Activated naive CD8-positive, alpha-beta T cell (primary cell): ENCODE measurements around the gene KBTBD2.
"Not testable (repeated sequence)": the region's sequence is repeated elsewhere in the genome, so short reads cannot be mapped to it uniquely, and the experiment has no call there.

Experiments used
- H3K27ac Mint-ChIP-seq: one replicate; pipeline ENCODE4 v1.8.0; 2021; ENCODE audit warnings: mixed read lengths
- H3K27me3 Mint-ChIP-seq: one replicate; pipeline ENCODE4 v1.8.0; 2021; ENCODE audit warnings: mixed read lengths
- H3K36me3 Mint-ChIP-seq: one replicate; pipeline ENCODE4 v1.8.0; 2021; ENCODE audit warnings: mixed read lengths
- H3K4me1 Mint-ChIP-seq: one replicate; pipeline ENCODE4 v1.8.0; 2021; ENCODE audit warnings: low read depth, mixed read lengths
- H3K4me3 Mint-ChIP-seq: one replicate; pipeline ENCODE4 v1.8.0; 2021; ENCODE audit warnings: mild to moderate bottlenecking, mixed read lengths
- H3K9me3 Mint-ChIP-seq: one replicate; pipeline ENCODE4 v1.8.0; 2021; ENCODE audit warnings: low read depth, mixed read lengths

Gene KBTBD2

DNA sequence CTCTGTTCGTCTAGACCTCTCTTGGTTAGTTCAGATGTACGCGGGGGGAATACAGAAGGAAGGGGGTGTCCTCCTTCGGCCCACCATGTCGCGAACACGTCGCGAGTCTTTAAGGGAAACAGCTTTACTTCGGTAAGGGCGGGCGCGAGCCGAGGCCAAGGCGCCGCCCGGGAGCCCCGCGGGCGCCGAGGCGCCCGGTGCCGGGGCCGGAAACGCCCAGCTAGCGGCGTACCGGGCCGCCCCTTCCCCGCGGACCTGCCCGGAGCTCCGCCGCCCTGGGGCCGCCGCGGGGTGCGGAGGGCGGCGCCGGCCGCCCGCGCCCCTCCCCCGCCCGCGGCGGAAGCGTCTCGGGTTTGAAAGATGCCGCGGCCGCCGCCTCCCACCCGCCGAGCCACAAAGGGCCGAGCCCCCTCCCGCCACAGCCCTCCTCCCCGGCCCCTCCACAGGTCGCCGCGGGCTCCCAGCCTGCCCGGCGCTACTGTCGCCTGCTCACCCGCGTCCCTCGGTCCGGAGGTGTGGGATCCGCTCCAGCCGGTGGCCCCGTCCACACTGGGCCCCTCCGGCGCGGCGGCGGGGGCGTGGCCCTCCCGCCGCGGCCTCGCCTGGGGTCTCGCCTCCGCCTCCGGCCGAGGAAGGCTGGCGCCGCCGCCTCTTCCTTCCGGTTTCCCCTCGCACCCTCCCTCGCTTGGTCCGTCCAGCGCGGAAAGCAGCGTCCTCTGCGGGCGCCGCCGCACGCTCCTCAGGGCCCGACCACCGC is at the start of gene KBTBD2:
Gene KBTBD2, minus strand, starts transcription at position 718 of the 757 bp plus-strand sequence. CDS start 12,156 bp downstream, outside the sequence.
- H3K36me3 Mint-ChIP-seq = peaks cover 2% of the 10 kb centered on the region
- peak within 1 kb of the TSS; percentile 98 for H3K27ac Mint-ChIP-seq
- peak within 1 kb of the TSS; percentile 95 for H3K4me3 Mint-ChIP-seq
- no peaks in the 10 kb centered on the region for H3K9me3 Mint-ChIP-seq
- no peaks in the 10 kb centered on the region for H3K27me3 Mint-ChIP-seq
- H3K4me1 Mint-ChIP-seq = peaks cover 60% of the 10 kb centered on the region

DNA sequence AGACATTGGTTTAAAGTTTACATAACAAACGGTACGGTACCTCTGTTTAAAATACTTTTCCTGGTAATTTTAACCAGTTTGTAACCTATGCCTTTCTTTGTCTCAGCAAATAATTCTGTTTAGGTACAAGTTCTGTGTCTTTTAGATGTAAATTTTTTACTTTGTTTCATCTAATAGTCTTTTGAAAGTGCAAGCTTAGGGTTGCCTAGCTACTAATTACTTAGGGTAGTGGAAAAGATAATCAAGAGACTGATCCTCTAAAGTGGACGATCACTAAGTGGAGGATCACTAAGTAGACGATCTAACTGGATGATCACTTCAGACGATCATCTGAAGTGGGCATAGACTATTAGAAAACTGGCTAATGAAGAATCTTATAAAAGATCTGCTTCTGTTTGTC is 49.6 kb upstream of the KBTBD2 start:
- no peaks in the 10 kb centered on the region for H3K9me3 Mint-ChIP-seq
- no peaks in the 10 kb centered on the region for H3K36me3 Mint-ChIP-seq
- H3K27me3 Mint-ChIP-seq = peaks cover 6% of the 10 kb centered on the region
- no peak overlapping the region for H3K27ac Mint-ChIP-seq
- H3K4me3 Mint-ChIP-seq = peak overlapping the region; percentile 85
- peaks cover 14% of the 10 kb centered on the region for H3K4me1 Mint-ChIP-seq

DNA sequence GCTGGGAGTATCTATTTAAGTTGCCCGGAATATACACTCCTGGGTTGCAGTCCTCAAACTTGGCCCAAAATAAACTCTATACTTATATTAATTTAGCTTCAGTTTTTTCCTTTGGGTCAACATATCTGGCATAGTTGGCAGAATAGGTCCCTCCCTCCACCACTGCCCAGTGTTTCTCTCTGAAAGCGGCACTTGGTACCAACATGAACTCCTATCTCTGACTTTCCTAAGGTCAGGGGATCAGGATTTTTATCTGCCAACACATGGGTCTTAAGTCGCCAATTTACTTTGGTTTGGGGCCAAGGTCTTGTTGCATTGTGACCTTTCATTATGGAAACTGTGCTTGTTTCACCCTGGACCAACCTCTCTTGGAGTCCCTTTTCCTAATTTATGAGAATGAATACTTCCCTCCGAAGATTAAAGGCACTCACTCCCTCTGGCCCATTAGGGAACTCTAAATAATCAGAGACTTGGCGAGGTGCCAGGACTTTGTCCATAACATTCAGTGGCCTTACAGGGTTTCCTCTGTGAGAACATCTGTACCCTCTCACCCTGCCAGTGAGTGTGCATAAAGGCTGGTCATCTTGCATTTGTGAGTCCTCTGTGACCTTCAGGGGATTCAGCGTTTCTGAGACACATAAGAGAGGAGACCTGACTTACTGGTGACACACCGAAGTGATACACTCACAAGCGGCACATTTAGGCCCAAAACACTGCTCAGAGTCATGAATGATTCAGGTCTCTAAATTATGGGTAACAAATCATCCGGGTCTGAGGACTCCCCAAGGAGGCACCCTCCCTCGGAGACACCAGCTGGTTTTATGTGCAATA is 46.0 kb upstream of the KBTBD2 start:
- H3K27ac Mint-ChIP-seq = no peak overlapping the region

GRCh38 chr7:32936689-32937088 is 45.1 kb upstream of the KBTBD2 start:
- peaks cover 2% of the 10 kb centered on the region for H3K36me3 Mint-ChIP-seq
- H3K4me1 Mint-ChIP-seq = peaks cover 4% of the 10 kb centered on the region
- H3K27me3 Mint-ChIP-seq = no peaks in the 10 kb centered on the region
- H3K27ac Mint-ChIP-seq = no peak overlapping the region
- no peak overlapping the region for H3K4me3 Mint-ChIP-seq
- no peaks in the 10 kb centered on the region for H3K9me3 Mint-ChIP-seq

More for the DNA sequence above, 46.0 kb upstream of the KBTBD2 start:
- peaks cover 2% of the 10 kb centered on the region for H3K27me3 Mint-ChIP-seq
- no peak overlapping the region for H3K4me3 Mint-ChIP-seq
- no peaks in the 10 kb centered on the region for H3K9me3 Mint-ChIP-seq
- peaks cover 2% of the 10 kb centered on the region for H3K36me3 Mint-ChIP-seq
- H3K4me1 Mint-ChIP-seq = peaks cover 10% of the 10 kb centered on the region

- Mint-ChIP-seq H3K4me3 (no peak overlapping the region), H3K4me1 (no peaks in the 10 kb centered on the region), H3K36me3 (peaks cover 5% of the 10 kb centered on the region), H3K27me3 (no peaks in the 10 kb centered on the region), H3K9me3 (no peaks in the 10 kb centered on the region), H3K27ac (no peak overlapping the region)
Observed at GRCh38 chr7:32935558-32935957, 44.0 kb upstream of the KBTBD2 start.

DNA sequence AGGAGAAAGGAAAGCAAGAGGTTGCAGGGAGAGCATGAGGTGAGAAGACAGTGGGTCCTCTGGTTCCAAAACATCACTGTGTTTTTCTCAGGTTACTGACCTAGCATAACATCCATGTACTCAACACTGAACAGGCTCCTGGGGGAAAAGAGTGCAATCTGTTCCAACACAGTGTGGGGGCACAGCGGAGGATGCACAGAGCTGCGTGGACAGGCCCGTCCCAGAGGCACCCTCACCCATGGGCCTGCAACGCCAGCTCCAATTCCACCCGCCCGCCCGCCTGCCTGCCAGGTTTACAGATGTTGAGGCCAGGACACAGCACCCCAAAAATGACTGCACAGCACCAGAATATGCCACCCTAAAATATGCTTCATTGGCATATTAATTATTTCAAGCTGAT is 38.8 kb upstream of the KBTBD2 start:
- Mint-ChIP-seq H3K27ac (no peak overlapping the region), H3K27me3 (no peaks in the 10 kb centered on the region)

DNA sequence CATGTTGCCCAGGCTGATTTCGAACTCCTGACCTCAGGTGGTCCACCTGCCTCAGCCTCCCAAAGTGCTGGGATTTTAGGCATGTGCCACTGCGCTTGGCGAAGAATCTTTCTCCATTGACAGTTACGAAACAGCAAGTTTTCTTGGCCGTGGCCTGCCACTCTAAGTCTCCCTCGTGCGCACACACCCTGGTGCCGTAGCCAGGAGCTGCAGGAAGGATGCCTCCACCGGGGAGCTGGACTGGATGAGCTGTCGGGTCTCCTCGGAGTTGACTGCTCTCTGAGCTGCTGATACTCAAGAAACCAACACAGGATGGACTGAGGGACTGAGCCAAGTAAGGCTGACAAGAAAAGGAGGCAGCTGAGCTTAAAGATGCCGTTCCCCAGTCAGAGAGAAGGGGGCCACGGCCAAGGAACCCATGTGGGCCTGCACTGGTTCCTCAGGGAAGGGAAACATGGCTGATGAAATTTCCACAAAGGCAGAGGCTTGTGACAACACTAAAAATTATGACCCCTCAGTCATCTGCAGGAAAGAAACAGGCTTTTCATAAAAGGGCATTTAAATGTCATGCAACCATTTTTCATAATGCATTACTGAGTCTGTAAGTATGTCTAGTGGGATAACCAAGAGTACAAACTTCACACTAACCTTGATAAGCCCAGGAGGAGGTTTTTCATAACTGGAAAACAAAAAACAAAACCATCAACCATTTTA is 38.0 kb upstream of the KBTBD2 start:
- H3K36me3 Mint-ChIP-seq = peaks cover 5% of the 10 kb centered on the region
- H3K4me1 Mint-ChIP-seq = no peaks in the 10 kb centered on the region
- no peak overlapping the region for H3K27ac Mint-ChIP-seq
- no peaks in the 10 kb centered on the region for H3K27me3 Mint-ChIP-seq
- no peak overlapping the region for H3K4me3 Mint-ChIP-seq
- H3K9me3 Mint-ChIP-seq = no peaks in the 10 kb centered on the region

More for the DNA sequence above, 38.8 kb upstream of the KBTBD2 start:
- no peaks in the 10 kb centered on the region for H3K9me3 Mint-ChIP-seq
- no peak overlapping the region for H3K4me3 Mint-ChIP-seq
- H3K36me3 Mint-ChIP-seq = peaks cover 5% of the 10 kb centered on the region
- H3K4me1 Mint-ChIP-seq = no peaks in the 10 kb centered on the region

- Mint-ChIP-seq H3K4me3 (no peak overlapping the region), H3K36me3 (peaks cover 4% of the 10 kb centered on the region), H3K4me1 (no peaks in the 10 kb centered on the region), H3K27ac (no peak overlapping the region), H3K9me3 (no peaks in the 10 kb centered on the region), H3K27me3 (no peaks in the 10 kb centered on the region)
Observed at GRCh38 chr7:32928785-32929298, 37.3 kb upstream of the KBTBD2 start.

DNA sequence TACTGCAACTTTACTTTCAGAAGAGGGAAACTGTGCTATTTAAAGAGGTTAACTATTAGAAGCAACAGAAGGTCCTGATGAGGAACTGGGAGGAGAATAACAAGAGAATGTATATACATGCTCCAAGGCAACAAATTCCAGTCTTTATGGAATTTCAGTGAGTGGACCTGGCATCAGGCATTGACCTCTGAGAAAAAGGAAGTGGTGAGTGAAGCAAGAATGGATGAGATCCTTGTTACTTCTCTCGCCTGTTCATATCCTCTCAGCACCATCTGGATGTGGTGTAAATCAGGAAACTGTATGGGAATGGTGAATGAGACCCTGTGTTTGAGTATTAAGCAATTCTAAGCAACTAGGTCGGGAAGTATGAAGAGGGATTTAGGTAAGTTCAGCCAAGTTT is 30.3 kb upstream of the KBTBD2 start:
- Mint-ChIP-seq H3K27me3 (no peaks in the 10 kb centered on the region), H3K4me3 (no peak overlapping the region), H3K9me3 (no peaks in the 10 kb centered on the region), H3K27ac (no peak overlapping the region), H3K36me3 (peaks cover 6% of the 10 kb centered on the region), H3K4me1 (no peaks in the 10 kb centered on the region)

GRCh38 chr7:32916994-32917393 is 25.4 kb upstream of the KBTBD2 start:
- H3K9me3 Mint-ChIP-seq, H3K4me3 Mint-ChIP-seq, H3K27ac Mint-ChIP-seq, H3K27me3 Mint-ChIP-seq, H3K36me3 Mint-ChIP-seq, H3K4me1 Mint-ChIP-seq: not testable (repeated sequence)

DNA sequence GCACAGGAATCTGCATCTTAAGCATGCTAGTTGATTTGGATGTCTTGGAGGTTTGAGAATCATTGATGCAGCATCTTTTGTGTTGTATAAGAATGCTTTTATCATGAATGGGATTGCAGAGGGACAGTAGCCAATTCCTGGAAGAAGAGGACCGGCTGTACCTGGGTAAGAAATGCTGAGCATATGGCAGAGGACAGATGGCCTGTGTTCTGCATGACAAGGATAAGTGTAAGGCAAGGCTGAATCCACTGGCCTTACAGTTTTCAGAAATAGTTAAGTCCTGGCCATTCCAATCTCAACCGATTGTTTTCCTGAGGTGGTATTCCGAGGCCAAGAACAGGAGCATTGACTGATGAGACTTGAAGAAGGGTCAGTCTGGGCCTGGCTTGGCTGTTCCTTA is 24.4 kb upstream of the KBTBD2 start:
- no peaks in the 10 kb centered on the region for H3K36me3 Mint-ChIP-seq
- H3K4me3 Mint-ChIP-seq = no peak overlapping the region
- H3K27ac Mint-ChIP-seq = no peak overlapping the region
- H3K9me3 Mint-ChIP-seq = no peaks in the 10 kb centered on the region
- H3K4me1 Mint-ChIP-seq = peaks cover 4% of the 10 kb centered on the region
- no peaks in the 10 kb centered on the region for H3K27me3 Mint-ChIP-seq

DNA sequence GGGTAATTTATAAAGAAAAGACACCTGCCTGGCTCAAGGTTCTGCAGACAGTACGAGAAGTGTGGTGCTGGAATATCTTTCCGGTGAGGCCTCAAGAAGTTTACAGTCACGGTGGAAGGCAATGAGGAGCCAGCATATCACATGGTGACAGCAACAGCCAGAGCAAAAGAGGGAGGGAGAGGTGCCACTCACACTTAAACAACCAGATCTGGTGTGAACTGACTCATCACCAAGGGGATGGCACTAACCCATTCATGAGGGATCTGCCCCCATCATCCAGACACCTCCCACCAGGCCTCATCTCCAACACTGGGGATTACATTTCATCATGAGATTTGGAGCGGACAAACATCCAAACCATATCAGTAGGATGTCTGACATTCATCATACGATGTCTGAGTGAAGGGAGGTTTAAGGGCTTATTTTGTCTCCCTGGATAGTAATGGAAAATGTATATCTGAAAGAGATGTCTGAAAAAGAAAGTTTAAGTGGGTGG is 23.5 kb upstream of the KBTBD2 start:
- Mint-ChIP-seq H3K27me3 (no peaks in the 10 kb centered on the region), H3K9me3 (no peaks in the 10 kb centered on the region), H3K36me3 (no peaks in the 10 kb centered on the region), H3K27ac (no peak overlapping the region), H3K4me3 (no peak overlapping the region), H3K4me1 (peaks cover 4% of the 10 kb centered on the region)

GRCh38 chr7:32914184-32914583 is 22.6 kb upstream of the KBTBD2 start:
- no peaks in the 10 kb centered on the region for H3K27me3 Mint-ChIP-seq
- H3K4me1 Mint-ChIP-seq = peaks cover 4% of the 10 kb centered on the region
- no peaks in the 10 kb centered on the region for H3K36me3 Mint-ChIP-seq
- H3K9me3 Mint-ChIP-seq = no peaks in the 10 kb centered on the region
- H3K27ac Mint-ChIP-seq = no peak overlapping the region
- no peak overlapping the region for H3K4me3 Mint-ChIP-seq

DNA sequence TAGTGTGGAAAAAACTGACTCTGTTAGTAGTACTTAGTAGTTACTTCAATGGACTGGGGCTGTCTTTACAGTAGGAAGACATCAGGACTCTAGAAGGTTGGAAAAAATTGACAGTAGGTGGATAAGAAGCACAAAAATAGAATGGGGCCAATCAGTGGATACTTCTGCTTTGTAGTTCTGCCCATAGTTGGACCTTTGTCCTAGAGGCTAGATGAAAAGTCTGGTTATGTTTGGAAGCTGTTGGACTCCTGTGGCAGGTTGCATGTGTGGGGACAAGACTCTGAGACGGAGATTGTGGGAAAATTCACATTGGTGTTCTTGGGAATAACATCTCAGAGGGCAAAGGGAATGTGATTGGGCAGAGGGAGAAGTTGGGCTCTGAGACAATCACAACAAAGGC is 18.6 kb upstream of the KBTBD2 start:
- no peaks in the 10 kb centered on the region for H3K27me3 Mint-ChIP-seq
- H3K36me3 Mint-ChIP-seq = no peaks in the 10 kb centered on the region
- peaks cover 7% of the 10 kb centered on the region for H3K4me1 Mint-ChIP-seq
- no peaks in the 10 kb centered on the region for H3K9me3 Mint-ChIP-seq
- no peak overlapping the region for H3K4me3 Mint-ChIP-seq
- H3K27ac Mint-ChIP-seq = no peak overlapping the region
